ENCODE measurements around the gene FOXI3.
"Not testable (repeated sequence)": the region's sequence is repeated elsewhere in the genome, so short reads cannot be mapped to it uniquely, and the experiment has no call there.

FOXI3 gene

DNA sequence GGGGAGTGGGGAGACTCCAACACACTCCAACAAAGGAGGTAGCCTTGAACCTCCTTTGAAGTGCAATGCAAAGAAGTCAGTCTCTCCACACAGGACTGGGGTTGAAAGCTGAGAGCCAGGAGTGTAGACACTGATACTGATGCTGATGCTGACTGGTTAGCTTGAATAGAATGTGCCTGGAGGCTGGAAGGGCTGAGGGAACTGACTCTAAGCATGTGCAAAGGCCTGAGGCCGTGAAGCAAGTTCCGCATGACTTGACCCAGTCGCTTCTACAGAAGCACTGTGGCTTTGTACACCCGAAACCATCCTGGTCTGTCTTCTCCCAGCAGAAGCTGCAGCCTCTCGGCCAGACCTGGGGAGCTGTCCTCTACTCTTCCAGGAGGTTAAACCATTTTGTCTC is 10.4 kb downstream of the FOXI3 start:
- DNase-seq (ENCODE audit: low spot score): no peak

DNA sequence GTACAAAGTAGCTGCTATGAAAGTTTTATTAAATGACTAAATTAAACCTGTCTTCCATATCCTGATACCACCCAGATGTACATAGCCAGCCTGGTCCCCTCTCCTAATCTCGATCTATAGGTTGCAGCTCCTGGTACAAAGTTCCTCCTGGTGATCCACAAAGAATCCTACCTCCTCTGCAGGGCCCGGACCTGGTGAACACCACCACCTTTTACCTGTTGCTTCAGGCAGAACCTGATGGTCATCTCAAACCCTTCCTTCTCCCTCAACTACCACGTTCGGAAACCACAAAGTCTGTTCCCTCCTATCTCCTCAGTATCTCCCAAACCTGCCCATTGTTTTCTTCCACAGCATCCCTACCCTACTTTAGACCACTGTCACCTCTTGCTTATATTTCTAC is 15.5 kb downstream of the FOXI3 start:
- no peak for DNase-seq (ENCODE audit: low spot score)

DNA sequence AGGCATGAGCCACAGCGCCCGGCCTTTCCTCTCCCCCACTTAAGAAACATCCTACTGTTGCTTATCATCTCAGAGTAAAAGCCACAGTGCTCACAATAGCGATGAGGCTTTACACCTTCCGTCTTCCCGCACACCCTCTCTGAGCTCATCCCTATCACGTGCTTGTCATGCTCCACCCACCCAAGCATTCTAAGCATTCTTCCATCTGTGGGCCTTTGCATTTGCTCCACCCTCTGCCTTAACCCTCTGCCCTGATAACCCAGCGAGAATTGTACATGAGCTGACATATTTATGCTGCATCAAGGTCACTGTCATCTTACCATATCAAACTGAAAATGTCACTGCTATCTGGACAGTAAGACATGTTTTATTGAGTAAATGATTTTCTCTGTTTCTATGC is 22.6 kb downstream of the FOXI3 start:
- DNase-seq (ENCODE audit: low spot score): no peak

DNA sequence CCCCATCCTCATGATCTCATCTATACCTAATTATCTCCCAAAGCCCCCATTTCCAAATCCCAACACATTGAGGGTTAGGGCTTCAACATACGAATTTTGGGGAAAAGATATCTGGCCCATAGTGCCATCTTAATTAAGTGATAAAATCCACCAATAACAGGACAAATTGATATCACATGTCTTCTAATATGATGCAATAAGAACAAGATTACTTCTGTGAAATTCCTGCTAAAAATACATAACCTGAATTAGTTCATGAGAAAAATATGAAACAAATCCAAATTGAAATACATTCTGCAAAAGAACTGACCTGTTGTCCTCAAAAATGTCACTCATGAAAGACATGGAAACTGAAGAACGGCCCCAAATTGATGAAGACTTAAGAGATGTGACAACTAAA is 28.8 kb downstream of the FOXI3 start:
- DNase-seq (ENCODE audit: low spot score): no peak

DNA sequence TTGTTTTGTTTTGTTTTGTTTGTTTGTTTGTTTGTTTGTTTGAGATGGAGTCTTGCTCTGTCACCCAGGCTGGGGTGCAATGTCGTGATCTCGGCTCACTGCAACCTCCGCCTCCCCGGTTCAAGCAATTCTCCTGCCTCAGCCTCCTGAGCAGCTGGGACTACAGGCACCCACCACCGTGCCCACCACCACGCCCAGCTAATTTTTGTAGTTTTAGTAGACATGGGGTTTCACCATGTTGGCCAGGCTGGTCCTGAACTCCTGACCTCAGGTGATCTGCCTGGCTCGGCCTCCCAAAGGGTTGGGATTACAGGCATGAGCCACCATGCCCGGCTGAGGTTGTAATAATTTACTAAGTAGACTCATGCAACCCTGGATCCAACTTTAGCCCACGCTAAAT is 33.4 kb downstream of the FOXI3 start:
- not testable (repeated sequence) for DNase-seq (ENCODE audit: low spot score)

DNA sequence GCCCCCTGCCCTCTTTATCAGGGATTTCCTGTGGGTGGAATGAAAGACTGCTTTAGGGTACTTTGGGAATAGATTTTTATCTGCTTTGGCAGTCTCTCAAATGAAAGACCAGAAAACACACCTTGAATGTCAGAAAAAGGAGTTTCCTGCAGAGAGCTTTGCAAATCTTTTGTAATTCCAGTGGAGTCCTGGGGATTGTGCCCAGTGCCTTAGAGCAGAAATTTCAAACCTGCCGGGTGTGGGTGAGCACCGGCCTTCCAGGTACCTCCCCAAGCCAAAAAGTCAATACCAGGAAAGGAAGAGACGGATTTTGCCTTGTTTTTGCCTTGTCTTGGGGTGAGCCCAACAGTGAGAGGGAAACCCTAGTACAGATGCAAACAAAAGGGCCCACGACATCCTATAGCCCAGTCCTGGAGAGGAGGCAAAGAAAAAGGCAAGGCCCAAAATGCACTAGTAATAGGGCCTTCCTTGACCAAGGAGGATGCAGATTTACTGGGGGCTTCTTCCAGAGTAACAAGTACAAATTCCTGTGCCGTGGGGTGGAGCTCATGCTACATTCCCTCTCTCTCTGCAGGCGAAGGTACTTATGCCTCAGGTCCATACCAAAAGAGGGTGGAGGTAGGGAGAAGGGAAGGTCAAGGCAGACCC is 36.4 kb downstream of the FOXI3 start:
- no peak for DNase-seq (ENCODE audit: low spot score)

DNA sequence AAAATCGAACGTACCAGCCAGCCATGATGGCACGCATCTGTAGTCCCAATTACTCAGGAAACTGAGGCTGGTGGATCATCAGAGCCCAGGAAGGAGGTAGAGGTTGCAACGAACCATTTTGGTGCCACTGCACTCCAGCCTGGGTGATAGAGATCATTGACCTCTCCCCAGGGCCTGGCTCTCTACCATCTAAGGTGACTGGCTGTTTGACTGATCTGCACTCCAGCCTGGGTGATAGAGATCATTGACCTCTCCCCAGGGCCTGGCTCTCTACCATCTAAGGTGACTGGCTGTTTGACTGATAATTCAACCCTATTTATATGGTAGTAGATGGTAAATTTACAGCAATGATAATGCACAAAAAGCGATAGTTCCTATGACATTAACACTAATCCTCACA is 43.6 kb downstream of the FOXI3 start:
- not testable (repeated sequence) for DNase-seq (ENCODE audit: low spot score)

DNA sequence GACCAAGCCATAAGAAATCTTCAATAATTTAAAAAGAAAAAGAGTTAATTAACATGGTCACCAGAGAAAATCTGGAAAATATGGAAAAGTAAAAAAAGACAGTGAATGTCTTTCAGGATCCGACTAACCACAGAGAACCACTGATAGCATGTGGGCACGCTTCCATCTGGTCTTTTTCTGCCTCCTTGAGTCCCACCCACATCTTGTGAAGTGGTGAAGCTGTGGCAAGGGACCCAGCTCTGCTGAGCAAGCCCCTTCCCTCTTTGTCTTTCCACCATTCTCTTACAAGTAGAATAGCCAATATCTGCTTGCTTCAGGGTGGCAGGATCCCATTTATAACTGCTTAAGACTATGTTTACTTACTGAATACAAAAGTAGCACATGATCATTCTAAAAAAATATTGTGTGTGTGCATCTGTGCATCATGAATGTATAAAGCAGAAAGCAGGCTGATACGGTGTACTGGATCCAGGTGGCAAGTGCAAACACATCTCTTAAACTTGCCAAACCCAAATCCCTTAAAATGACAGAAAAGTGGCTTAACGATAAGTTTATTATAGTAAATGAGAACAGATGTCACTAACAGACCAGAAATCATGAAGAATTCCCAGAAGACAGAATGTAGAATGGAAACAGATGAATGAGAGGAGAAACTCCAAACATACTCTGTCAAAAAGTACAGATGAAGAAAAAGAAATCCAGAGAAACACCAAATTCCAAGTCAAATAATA is 52.3 kb downstream of the FOXI3 start:
- no peak for DNase-seq (ENCODE audit: low spot score)

DNA sequence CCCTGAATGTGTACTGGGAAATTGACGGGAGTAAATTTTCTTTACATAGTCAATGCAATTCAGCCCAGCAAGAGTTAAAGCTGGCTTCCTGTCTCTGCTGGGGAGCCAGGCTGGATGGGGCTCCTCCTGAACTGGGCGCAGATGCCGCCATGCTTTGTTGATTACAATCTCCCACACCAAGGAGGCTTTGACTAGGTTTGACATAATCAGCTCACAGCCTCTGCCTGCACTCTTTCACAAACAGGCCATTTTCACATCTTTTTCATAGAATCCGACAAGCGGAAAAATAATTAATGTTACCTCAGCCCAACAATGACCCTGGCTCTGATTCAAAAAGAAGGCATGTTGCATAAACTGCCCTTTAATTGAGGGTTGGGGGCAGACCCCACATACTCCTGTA is 54.3 kb downstream of the FOXI3 start:
- DNase-seq (ENCODE audit: low spot score): no peak
